A549 (cell line): ENCODE data around the gene TEFM. TPM values are rescaled to one million over a fixed set of nuclear protein-coding genes. Genes with fewer than 3 reads are reported as not detected.

Source experiments
- ATAC-seq, 2 experiments: fragments of 200-7000 bp in 1 of 2; fragments of >200 bp in 1 of 2; cut with Nextera tagmentation in 1 of 2; cut with Tn5 transposase in 1 of 2; 3 replicates each; pipeline versions ENCODE4 v1.8.0 to v1.9.1; 2018 to 2020; ENCODE audit warnings: mild to moderate bottlenecking in 1 of 2, moderate library complexity in 1 of 2
- CTCF ChIA-PET: fragments of 300-600 bp; sonication (Branson Sonifier 250); formaldehyde crosslinking; extraction: SDS; loops from one replicate; lab custom pipeline; 2021; ENCODE audit warnings: antibody characterized with exemption, inconsistent platforms; lab: Yijun Ruan, JAX
- POLR2A ChIA-PET: fragments of 350-600 bp; formaldehyde crosslinking; extraction: SDS; loops from one replicate; lab custom pipeline; 2021; ENCODE audit warnings: antibody characterized with exemption, inconsistent platforms; lab: Yijun Ruan, JAX
- DNase-seq, 2 experiments: peaks; one replicate each; pipeline versions ENCODE4 v3.0.0 to v3.0.0-alpha.2; 2011 to 2016; ENCODE audit warnings: low read depth in 1 of 2, low spot score in 1 of 2
- FAIRE-seq: peaks from 2 replicates; lab custom pipeline; 2011; peaks lifted over from hg19 to GRCh38; lab: Jason Lieb, UNC
- H3K27ac ChIP-seq, 2 experiments: fragments of >200 bp; sonication (Bioruptor Twin); formaldehyde crosslinking; 3 replicates each; pipeline ENCODE4 v1.5.1; 2016 to 2017
- H3K4me1 ChIP-seq: fragments of >200 bp; sonication (Bioruptor Twin); formaldehyde crosslinking; 3 replicates; pipeline ENCODE4 v1.6.1; 2016
- H3K4me2 ChIP-seq: fragments of >200 bp; sonication (Bioruptor Twin); formaldehyde crosslinking; 3 replicates; pipeline ENCODE4 v1.6.1; 2016
- H3K4me3 ChIP-seq: fragments of >200 bp; sonication (Bioruptor Twin); formaldehyde crosslinking; 3 replicates; pipeline ENCODE4 v1.5.1; 2016
- H3K9me3 ChIP-seq: fragments of >200 bp; sonication (Bioruptor Twin); formaldehyde crosslinking; 3 replicates; pipeline ENCODE4 v1.6.1; 2016
- BHLHE40 ChIP-seq: IDR thresholded peaks from 2 replicates; pipeline ENCODE4 v1.6.1; 2012; ENCODE audit warnings: low read depth, low read length, inconsistent platforms
- CBX8 ChIP-seq: fragments of 200-600 bp; sonication (generic); IDR thresholded peaks from 2 replicates; pipeline ENCODE4 v1.6.1; 2016
- CEBPB ChIP-seq, 2 experiments: fragments of >200 bp in 1 of 2; sonication (Bioruptor Twin) in 1 of 2; formaldehyde crosslinking in 1 of 2; IDR thresholded peaks; 2 replicates each; pipeline ENCODE4 v1.6.1; 2012 to 2016
- CHD2 ChIP-seq: fragments of 150-350 bp; IDR thresholded peaks from 2 replicates; pipeline ENCODE4 v1.6.1; 2014; ENCODE audit warnings: low read length; ENCODE audit not compliant: partially characterized antibody
- CTCF ChIP-seq: fragments of >200 bp; sonication (Bioruptor Twin); formaldehyde crosslinking; IDR thresholded peaks from 3 replicates; pipeline ENCODE4 v1.5.1; 2016
- EHMT2 ChIP-seq: fragments of 200-600 bp; sonication (generic); IDR thresholded peaks from 2 replicates; pipeline ENCODE4 v1.6.1; 2016; ENCODE audit warnings: antibody characterized with exemption, low read depth, mild to moderate bottlenecking, moderate library complexity
- EP300 ChIP-seq, 2 experiments: fragments of >200 bp; sonication (Bioruptor Twin); formaldehyde crosslinking; IDR thresholded peaks; 2 replicates in 1 of 2; 3 replicates in 1 of 2; pipeline ENCODE4 v1.6.1; 2016 to 2017
- ESRRA ChIP-seq: fragments of 150-350 bp; IDR thresholded peaks from 2 replicates; pipeline ENCODE4 v1.6.1; 2014; ENCODE audit warnings: mild to moderate bottlenecking, low read length, borderline replicate concordance
- FOSB ChIP-seq: fragments of 250-450 bp; sonication (Bioruptor Pico); IDR thresholded peaks from 2 replicates; pipeline ENCODE4 v1.5.0; 2020; ENCODE audit warnings: mild to moderate bottlenecking, moderate library complexity
- FOSL2 ChIP-seq, 2 experiments: fragments of 450-650 bp in 1 of 2; fragments of >200 bp in 1 of 2; sonication (Bioruptor Twin) in 1 of 2; formaldehyde crosslinking; IDR thresholded peaks; 2 replicates each; pipeline versions ENCODE4 v1.5.0 to v1.6.1; 2016 to 2020; ENCODE audit warnings: mild to moderate bottlenecking in 1 of 2, moderate library complexity in 1 of 2
- FOXS1 ChIP-seq: fragments of 250-450 bp; sonication (Bioruptor Pico); IDR thresholded peaks from 2 replicates; pipeline ENCODE4 v1.5.0; 2020; ENCODE audit warnings: mild to moderate bottlenecking, moderate library complexity
- HDAC2 ChIP-seq: fragments of 200-600 bp; sonication (generic); IDR thresholded peaks from 2 replicates; pipeline ENCODE4 v1.6.1; 2016
- HES2 ChIP-seq: fragments of >200 bp; sonication (Bioruptor Twin); formaldehyde crosslinking; IDR thresholded peaks from 2 replicates; pipeline ENCODE4 v1.6.1; 2016
- HOXB5 ChIP-seq: fragments of 250-450 bp; sonication (Bioruptor Pico); IDR thresholded peaks from 2 replicates; pipeline ENCODE4 v1.5.0; 2020; ENCODE audit warnings: mild to moderate bottlenecking, moderate library complexity
- KDM5A ChIP-seq: fragments of 200-600 bp; sonication (generic); IDR thresholded peaks from 2 replicates; pipeline ENCODE4 v1.6.1; 2016; ENCODE audit warnings: antibody characterized with exemption, mild to moderate bottlenecking
- MAFK ChIP-seq: fragments of 450-650 bp; IDR thresholded peaks from 2 replicates; pipeline ENCODE4 v1.6.1; 2014; ENCODE audit not compliant: partially characterized antibody
- NPAS2 ChIP-seq: fragments of 250-450 bp; sonication (Bioruptor Pico); IDR thresholded peaks from 2 replicates; pipeline ENCODE4 v1.8.0; 2022; ENCODE audit warnings: mild to moderate bottlenecking, moderate library complexity, borderline replicate concordance
- POLR2A ChIP-seq: IDR thresholded peaks from 2 replicates; pipeline ENCODE4 v1.6.1; 2012; ENCODE audit warnings: mild to moderate bottlenecking, low read length
- RARB ChIP-seq: fragments of 250-450 bp; sonication (Bioruptor Pico); IDR thresholded peaks from 2 replicates; pipeline ENCODE4 v1.8.0; 2021; ENCODE audit warnings: mild to moderate bottlenecking, moderate library complexity
- RCOR1 ChIP-seq: fragments of 150-350 bp; IDR thresholded peaks from 2 replicates; pipeline ENCODE4 v1.6.1; 2014; ENCODE audit warnings: antibody characterized with exemption, low read length, low read depth
- RFX5 ChIP-seq: fragments of 450-650 bp; IDR thresholded peaks from 2 replicates; pipeline ENCODE4 v1.7.1; 2014; ENCODE audit warnings: antibody characterized with exemption, mild to moderate bottlenecking, moderate library complexity
- TP53 ChIP-seq: fragments of 250-450 bp; sonication (Bioruptor Pico); IDR thresholded peaks from 2 replicates; pipeline ENCODE4 v1.5.0; 2021; ENCODE audit warnings: mild to moderate bottlenecking, moderate library complexity
- USF2 ChIP-seq: fragments of 450-650 bp; IDR thresholded peaks from 2 replicates; pipeline ENCODE4 v1.6.1; 2014; ENCODE audit warnings: antibody characterized with exemption
- ZC3H11A ChIP-seq: fragments of 450-650 bp; IDR thresholded peaks from 2 replicates; pipeline ENCODE4 v1.6.1; 2014; ENCODE audit warnings: antibody characterized with exemption, mild to moderate bottlenecking
- ZFP36 ChIP-seq: fragments of 450-650 bp; IDR thresholded peaks from 2 replicates; pipeline ENCODE4 v1.6.1; 2014; ENCODE audit warnings: borderline replicate concordance; ENCODE audit not compliant: partially characterized antibody
- WGBS: methylation state at CpG from one replicate; pipeline ENCODE4 v1.1.6; 2017; ENCODE audit errors: missing lambda C conversion rate; 5-methylcytosine and 5-hydroxymethylcytosine counted together
- polyA plus RNA-seq, 4 experiments: library from polyadenylated mRNA; depleted of rRNA in 3 of 4; stranded (reverse); fragments of >200 nt; fragmentation: RNase III in 1 of 4; extraction: RNeasy Plus Mini Kit Qiagen cat#74134 plus additional on column Dnase treatment in 1 of 4; gene quantifications; 2 replicates in 3 of 4; 3 replicates in 1 of 4; pipeline ENCODE4 v1.2.3, GENCODE V29; 2011 to 2017

Gene TEFM
- polyA plus RNA-seq, 2 of the 4 experiments (the other 2 are of a cell fraction): 26.8 to 27.5 TPM

- H3K4me3 ChIP-seq: no peak overlapping the region
- no peak overlapping the region for H3K4me2 ChIP-seq
- POLR2A ChIA-PET: interaction anchor here (0.6 kb wide), 1 partner anchor 155 kb away, joined by 3 read pairs; no protein-coding TSS in a partner anchor
- TF ChIP-seq ESRRA (no peak), ZC3H11A (peak; percentile 96)
- CTCF ChIA-PET: interaction anchor here (0.8 to 1.9 kb wide), 2 partner anchors 12 to 640 kb away, joined by 3 to 6 read pairs; no protein-coding TSS in a partner anchor
- H3K4me1 ChIP-seq: no peaks in the 10 kb centered on the region
- 89% methylated on average over 5 of the region's 5 CpGs for WGBS
- FAIRE-seq (no peak), DNase-seq (no peak), ATAC-seq (no peak)
- H3K9me3 ChIP-seq: no peaks in the 10 kb centered on the region
- no peak overlapping the region for H3K27ac ChIP-seq
Measured at GRCh38 chr17:30886187-30886586, 19.9 kb downstream of the TEFM start.

GRCh38 chr17:30869005-30869404 lies 37.0 kb downstream of the TEFM start:
- TF ChIP-seq NPAS2 (no peak), MAFK (peak; percentile 82)
- TF ChIP-seq, all 56 proteins: peak for 1
- ATAC-seq (no peak), FAIRE-seq (no peak), DNase-seq (no peak)
- H3K9me3 ChIP-seq: no peaks in the 10 kb centered on the region
- H3K4me3 ChIP-seq: no peak overlapping the region
- 93% methylated on average over 6 of the region's 6 CpGs for WGBS
- ChIA-PET CTCF (interaction anchor here (0.6 to 1.3 kb wide), 4 partner anchors 14 to 392 kb away, joined by 3 to 4 read pairs (median 3); partner anchors contain the start of gene GOSR1), POLR2A (no interaction called here)
- no peaks in the 10 kb centered on the region for H3K4me1 ChIP-seq
- H3K4me2 ChIP-seq: no peak overlapping the region
- H3K27ac ChIP-seq: no peak overlapping the region

- TF ChIP-seq CEBPB (IDR thresholded peaks at IDR 0.05) (no peak), CBX8 (no peak), ESRRA (no peak), FOXS1 (CRISPR knock-in tag) (no peak), BHLHE40 (no peak)
- ChIA-PET POLR2A (no interaction called here), CTCF (no interaction called here)
- Histone ChIP-seq H3K9me3 (no peaks in the 10 kb centered on the region), H3K27ac (no peak overlapping the region), H3K4me1 (no peaks in the 10 kb centered on the region), H3K4me3 (no peak overlapping the region), H3K4me2 (no peak overlapping the region)
- FAIRE-seq (no peak), ATAC-seq (no peak), DNase-seq (no peak)
- WGBS: 100% methylated on average over 1 of the region's 1 CpG
Measured at GRCh38 chr17:30864636-30865035, 41.4 kb downstream of the TEFM start.

- Histone ChIP-seq H3K4me2 (no peak overlapping the region), H3K9me3 (no peaks in the 10 kb centered on the region), H3K4me1 (no peaks in the 10 kb centered on the region), H3K4me3 (no peak overlapping the region), H3K27ac (no peak overlapping the region)
- DNase-seq (no peak), FAIRE-seq (no peak), ATAC-seq (no peak)
- no peak for TF ChIP-seq EP300 (IDR thresholded peaks at IDR 0.05)
- TF ChIP-seq POLR2A: no peak
- no peak for TF ChIP-seq FOSL2 (IDR thresholded peaks at IDR 0.05)
- TF ChIP-seq FOSL2 (CRISPR knock-in tag; IDR thresholded peaks at IDR 0.05): peak; percentile 14; the same call in 1 of the 2 replicates
- WGBS: 93% methylated on average over 9 of the region's 9 CpGs
- POLR2A ChIA-PET: no interaction called here
- CTCF ChIA-PET: interaction anchor here (0.7 to 1.5 kb wide), 3 partner anchors 9 to 36 kb away, joined by 3 to 4 read pairs (median 3); no protein-coding TSS in a partner anchor
Measured at GRCh38 chr17:30858556-30859250, 47.3 kb downstream of the TEFM start.

- DNase-seq: no peak
- CTCF ChIA-PET: interaction anchor here (0.7 to 2.6 kb wide), 3 partner anchors 9 to 27 kb away, joined by 3 to 6 read pairs (median 3); no protein-coding TSS in a partner anchor
- POLR2A ChIA-PET: no interaction called here
- H3K9me3 ChIP-seq: 0 out of 3 replicates have a peak, but pooled peaks cover 3% of the 10 kb centered on the region
- H3K27ac ChIP-seq: no peak overlapping the region
- no peak overlapping the region for H3K4me2 ChIP-seq
- WGBS: 96% methylated on average over 3 of the region's 3 CpGs
- H3K4me1 ChIP-seq: no peaks in the 10 kb centered on the region
- no peak for ATAC-seq
- H3K4me3 ChIP-seq: no peak overlapping the region
- no peak for FAIRE-seq
- TF ChIP-seq USF2 (no peak), ZFP36 (no peak), ZC3H11A (no peak), EHMT2 (no peak), TP53 (no peak), KDM5A (no peak), RFX5 (no peak), HES2 (no peak), FOSB (CRISPR knock-in tag) (no peak), HOXB5 (CRISPR knock-in tag) (no peak), HDAC2 (no peak), NPAS2 (no peak), CTCF (no peak), CEBPB (IDR thresholded peaks at IDR 0.05) (no peak), RARB (CRISPR knock-in tag) (no peak), CHD2 (no peak), RCOR1 (no peak), FOSL2 (IDR thresholded peaks at IDR 0.05) (no peak), FOSL2 (CRISPR knock-in tag; IDR thresholded peaks at IDR 0.05) (no peak)
Measured at GRCh38 chr17:30854146-30854545, 51.9 kb downstream of the TEFM start.
